NCI-H146 (cell line): Measurements from ENCODE around the gene C16orf46.

Experiments used
- DNase-seq: peaks from one replicate; lab custom pipeline; 2025; lab: John Stamatoyannopoulos, UW

Gene C16orf46

DNA sequence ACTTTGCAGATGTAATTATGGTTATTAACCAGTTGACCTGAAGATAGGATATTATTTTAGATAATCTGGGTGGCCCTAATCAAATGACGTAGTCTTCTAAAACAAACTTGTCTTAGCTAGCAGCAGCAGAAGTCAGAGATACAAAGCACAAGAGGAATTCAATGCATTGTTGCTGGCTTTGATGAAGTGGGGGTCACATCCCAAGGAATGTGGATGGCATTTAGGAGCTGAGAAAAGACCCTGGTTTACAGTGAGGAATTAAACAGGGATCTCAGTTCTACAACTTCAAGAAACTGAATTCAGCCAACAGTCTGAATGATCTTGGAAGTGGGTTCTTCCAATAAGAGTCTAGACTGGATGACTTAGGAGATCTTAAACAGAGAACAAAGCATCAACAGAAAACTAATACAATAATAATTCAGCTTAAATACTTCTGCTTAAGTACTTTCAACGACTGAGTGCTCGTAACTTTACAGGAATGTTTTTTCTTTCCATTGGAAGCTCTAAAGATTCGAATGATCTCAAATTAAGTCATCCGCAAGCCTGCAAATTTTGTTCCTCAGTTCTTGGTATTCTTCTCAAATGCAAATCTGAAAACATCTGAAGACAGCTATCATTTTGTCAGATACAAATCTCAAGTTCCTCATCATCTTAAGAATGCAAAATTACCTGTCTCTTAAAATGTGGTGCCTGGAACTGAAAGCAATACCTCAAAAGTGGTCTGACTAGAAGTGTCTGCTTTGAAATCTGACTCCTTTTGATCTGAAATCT is 3.3 kb downstream of the C16orf46 start:
- DNase-seq: no peak

DNA sequence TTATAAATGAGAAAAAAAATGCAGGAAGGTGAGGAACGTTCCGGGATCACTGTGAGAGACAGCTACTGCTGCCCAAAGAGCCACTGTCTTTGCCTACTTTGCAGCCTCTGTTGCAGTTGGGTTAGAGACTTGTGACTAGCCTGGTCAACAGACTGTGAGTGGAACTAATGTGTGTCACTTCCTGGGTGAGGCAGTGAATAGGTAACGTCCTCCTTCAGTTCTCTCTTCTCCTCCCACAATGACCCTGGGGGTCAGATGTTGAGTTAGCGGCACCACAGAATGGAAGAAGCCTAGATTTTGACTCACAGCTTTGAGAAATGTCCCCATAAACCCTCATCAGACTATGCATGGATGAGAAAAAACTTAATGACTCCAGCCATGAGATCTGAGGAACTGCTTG is 5.2 kb downstream of the C16orf46 start:
- DNase-seq: no peak

DNA sequence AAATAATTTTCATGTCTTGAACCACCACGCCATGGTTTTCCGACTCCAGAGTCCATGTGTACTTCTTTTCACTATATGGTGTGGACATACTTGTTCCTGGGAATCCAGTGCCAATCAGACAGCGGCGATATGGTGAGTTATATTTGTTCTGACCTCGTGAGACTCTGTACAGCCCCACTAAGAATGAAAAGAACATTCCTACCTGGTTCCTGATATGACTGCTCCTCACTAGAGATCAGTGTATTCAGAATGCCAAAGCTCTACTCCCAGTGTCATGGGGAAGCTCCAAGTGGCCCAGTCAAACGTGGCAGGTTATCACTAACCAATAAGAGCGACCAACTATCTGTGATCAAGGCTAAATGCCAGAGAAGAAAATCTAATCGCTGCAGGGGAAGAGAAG is 6.1 kb downstream of the C16orf46 start:
- DNase-seq: no peak

DNA sequence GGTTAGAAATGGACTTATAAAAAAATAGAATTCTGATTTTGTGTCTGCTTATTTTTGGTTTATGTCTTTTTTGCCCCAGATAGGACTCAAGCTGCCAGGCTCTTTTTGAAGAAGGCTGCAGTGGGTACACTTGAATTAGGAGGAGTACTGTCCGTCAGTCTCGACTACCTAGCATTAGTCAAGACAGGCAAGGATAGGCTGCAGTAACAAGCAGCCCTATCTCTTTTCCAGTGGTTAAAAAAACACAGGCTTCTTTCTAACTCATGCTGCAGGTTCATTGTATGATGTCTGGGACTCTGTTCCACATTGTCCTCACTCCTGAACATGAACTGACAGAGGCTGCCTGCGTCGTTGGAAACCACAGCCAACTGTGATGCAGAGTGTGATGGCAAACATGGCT is 8.0 kb downstream of the C16orf46 start:
- no peak for DNase-seq

DNA sequence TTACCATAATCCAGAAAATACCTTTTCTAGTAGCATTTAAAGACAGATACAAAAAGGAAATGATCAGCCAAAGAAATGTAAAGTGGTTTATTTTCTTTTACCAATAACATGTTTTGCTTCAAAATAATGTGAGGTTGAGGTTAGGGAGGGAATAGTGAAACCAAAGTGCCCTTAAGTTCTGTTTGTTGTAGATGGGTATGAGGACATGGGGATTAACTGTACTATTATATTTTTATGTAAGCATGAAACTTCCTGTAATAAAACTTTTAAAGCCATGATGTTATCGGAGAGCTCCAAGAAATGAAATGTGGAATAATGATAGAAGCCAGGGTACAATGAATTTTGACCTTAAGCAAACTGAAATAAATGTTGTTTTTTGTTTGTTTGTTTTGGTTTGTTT is 9.9 kb downstream of the C16orf46 start:
- no peak for DNase-seq

DNA sequence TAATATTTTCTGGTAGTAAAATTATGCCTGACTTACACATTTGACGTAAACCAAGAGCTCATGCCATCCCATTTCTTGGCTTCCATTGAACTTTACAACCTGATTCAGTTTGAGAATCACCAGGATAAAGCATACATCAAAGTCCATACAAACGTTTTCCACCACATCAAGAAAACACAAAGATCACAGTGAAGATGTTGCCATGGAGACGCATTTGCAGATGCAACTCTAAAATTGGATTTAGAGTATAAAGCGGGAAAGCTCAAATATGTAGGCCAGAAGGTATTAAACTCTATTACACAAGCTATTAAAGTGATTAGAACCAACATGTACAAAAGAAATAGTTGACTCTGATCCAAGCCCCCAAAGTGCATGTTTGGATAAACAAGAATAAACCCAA is 10.4 kb downstream of the C16orf46 start:
- DNase-seq: no peak

DNA sequence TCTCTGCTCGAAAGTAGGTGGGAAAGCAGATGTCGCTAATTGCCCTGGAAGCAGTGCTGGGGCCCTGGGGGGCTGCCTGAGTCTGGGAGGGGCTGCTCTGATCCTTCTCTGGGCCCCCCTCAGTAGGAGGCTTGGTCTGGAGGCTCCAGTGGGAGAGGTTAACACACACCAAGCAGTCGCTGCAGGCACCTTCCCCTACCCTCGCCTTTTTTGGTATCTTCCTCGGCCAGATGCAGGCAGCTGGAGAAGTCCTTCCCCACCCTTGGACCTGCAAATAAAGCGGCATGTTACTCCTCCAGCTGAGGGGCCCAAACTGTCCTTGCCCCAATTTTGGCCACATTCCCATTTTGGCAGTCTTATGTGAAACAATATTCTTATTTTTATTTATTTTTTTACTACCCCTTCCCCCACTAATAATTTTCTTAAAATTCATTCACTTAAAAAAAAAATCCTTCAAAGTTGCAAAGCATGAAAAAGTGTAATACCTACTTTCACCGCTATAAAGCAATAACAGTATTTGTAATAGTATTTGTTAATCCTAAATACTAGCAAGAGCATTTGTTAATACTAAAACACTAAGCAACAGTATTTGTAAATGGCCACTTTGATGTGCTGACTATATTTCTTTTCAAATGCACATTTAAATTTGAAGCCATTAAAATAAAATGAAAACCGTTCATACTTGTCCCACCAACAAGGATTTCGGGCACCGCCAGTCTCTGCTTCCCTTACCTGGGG is 15.0 kb downstream of the C16orf46 start:
- DNase-seq: no peak

DNA sequence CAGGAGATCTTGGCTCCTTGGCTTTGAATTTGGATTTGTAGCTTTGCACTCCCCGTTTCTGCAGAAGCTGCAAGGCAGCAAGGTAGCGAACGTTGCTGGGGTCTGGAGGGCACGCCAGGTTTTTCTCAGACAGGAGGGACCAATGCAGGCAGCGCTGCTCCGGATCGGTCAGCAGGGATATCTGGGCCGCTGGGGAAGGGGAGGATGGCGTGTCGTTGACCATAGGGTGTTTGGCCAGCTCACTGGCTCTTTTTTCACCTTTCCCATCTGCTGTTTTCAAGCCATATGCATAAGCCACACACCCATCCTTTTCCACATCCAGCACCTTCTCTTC is 15.8 kb downstream of the C16orf46 start:
- no peak for DNase-seq

DNA sequence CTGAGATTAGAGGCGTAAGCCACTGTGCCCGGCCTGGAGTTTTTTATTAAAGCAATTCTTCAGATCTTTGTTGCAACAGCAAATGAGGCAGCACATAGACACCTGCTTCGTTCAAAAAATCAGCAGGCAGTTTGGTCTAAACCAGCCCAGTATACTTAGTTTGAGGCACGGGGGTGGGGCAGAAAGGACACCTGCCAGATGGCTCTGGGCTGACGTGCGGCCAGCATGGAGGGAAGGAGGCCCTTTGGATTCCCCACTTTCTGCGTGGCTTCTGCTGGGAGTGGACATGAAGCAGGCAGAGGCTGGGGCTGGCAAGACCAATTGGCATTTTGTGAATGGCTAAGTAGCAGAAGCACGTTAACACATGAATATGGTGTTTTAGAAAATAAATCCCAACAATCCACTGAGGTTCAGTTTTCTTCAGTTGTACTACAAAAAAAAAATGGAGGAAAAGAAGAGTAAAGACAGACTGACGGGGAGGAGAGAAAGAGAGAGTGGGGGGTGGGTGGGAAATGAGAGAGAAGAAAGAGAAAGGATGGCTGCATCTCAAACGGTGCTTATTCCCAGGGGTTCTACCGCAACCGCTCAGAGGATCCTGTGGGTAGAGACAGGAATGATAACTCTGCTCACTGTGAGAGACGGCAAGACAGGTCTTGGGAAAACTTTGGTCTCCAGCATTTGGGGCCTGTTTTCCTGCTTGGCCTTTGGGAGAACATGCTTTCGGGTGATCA is 16.3 kb downstream of the C16orf46 start:
- DNase-seq: no peak

DNA sequence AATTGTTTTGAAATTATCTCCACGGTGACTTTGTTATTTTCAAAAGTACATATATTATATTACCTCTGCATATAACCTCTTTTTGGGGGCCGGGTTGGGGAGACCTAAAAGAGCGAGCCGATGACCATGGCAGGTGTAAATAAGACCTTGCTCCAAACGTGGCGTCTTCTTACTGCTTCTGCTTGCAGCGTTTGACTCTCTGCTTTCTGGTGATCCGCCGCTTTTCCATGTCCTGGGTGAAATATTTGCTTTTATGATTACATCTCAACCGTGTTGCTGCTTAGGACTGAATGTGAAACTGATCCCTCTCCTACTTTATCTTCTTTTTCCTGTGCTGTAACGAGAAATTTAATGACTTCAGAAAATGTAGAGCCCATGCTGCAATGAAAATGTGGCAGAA is 23.3 kb downstream of the C16orf46 start:
- DNase-seq: no peak

DNA sequence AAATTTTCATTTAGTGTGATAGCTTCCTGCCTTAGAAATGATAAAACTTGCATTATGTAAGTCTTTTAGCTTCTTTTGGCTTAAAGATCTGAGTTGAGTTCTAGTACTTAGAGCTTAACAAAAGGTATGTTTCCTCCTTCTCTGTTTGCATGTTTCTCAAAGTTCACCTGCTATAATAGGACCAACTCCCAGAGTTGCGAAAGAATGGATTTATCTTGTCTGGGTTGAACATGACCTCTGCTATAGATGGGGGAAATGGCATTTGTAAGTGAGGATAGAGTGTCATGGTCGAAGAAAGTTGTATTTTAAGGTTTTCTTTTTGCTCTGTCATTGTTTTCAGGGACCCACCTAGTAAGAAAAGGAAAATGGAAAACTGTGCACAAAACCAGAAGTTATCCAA is 34.2 kb downstream of the C16orf46 start:
- no peak for DNase-seq

DNA sequence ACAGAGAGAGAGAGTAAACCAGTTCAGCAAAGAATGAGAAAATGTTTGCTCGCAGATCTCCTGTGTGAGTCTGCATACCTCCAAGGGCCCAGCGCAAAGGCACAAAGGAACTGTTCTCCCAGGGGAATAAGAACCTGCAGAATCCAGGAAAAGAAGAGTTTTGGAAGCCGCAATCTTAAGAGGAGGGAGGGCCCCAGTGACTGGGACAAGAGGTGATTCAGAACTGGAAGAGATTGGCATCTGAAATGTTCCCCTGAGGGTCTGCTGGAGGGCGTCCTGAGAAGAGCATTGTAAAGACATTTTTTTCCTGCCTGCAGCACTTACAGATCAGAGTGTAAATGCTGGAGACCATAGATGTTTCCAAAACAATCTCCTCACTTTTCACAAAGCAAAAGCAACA is 35.3 kb downstream of the C16orf46 start:
- DNase-seq: no peak

DNA sequence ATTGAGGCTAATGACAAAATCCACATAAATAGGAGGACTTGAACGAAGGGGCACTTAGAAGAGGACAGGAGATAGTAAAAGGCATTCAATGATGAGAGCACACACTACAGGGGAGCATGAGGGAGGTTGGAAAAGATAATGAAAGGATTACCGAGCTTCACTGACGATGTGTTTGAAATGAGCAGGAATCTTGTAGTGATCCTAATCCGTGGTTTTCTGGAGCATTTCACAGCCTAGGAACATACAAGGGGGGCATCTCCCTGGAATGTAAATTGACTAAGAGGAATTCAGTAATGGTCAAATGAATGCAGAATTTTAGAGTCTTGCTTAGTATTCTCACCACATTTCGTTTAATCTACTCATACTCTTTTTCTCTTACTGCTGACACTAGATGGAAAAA is 36.2 kb downstream of the C16orf46 start:
- DNase-seq: no peak

DNA sequence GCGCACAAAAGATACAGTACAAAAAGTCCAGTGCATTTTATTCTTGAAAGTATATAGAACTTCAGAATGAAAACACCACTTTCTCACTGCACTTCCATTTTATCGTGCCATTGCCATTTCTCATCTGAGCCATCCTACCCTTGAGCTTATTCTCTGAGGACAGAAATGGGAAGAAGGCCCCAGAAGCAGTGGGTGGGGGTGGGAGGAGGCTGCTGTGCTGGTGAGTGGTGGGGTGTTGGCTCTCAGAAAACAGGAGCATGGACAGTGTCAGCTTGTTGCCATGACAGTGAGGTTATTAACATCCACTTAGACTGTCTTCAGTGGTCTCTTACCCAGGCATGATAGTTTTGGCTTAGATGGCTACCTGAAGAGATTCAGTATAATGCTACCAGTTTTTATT is 36.9 kb downstream of the C16orf46 start:
- no peak for DNase-seq

DNA sequence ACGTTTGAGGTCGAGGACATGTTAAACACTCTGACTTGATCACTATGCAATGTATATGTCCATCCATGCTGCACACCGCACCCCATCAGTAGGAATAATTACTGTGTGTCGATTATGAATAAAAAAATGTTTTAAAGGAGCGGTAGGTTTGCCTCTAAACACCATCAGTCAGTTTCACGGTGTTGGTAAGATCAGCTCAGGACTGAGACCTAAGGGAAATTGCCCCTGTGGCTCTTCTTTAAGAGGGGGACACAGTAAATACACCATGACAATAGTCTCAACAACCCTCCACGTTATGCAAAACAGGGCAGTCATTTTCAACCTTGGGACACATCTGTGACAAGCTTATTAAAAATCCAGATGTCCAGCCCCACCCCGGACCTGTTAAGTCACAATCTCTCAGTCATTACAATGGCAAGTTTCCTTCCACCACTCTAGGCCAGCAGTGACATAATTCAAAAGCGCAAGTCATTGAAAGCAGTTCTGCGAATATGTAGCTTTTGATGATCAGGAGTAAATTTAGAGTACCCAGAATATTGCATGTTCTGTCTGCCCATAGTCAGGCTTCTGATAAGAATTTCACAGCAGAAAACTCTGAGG is 40.2 kb downstream of the C16orf46 start:
- no peak for DNase-seq

DNA sequence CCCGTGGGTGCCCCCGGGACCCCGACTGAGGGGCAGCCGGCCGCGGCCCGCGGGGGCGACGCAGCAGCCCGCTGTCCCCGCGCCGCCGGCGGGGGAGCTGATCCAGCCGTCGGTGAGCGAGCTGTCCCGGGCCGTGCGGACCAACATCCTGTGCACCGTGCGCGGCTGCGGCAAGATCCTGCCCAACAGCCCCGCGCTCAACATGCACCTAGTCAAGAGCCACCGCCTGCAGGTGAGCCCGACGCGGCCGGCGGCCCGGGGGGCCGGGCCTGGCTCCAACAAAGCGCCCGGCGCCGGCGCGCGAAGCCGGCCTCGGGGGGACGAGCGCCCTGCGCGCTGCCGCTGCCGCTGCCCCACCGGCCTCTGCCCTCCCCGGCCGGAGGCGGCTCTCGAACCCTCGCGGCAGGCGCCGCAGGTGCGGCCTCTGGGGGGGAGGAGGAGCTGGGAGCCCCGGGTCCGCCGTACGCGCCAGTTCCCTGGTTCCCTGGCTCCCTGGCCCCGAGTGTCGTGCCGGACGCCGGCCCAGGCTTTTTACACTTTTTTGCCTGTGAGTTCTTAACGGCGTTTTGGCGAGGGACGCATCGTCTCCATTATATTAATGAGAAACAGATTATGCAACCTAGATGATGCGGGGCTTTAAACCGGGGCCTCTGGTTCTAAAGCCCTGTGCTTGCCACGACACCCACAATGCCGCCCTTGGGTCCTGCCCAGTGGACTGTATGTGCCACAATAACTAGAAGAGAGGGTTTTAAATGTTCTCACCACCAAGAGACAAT is 40.9 kb downstream of the C16orf46 start:
- peak; percentile 34 for DNase-seq

DNA sequence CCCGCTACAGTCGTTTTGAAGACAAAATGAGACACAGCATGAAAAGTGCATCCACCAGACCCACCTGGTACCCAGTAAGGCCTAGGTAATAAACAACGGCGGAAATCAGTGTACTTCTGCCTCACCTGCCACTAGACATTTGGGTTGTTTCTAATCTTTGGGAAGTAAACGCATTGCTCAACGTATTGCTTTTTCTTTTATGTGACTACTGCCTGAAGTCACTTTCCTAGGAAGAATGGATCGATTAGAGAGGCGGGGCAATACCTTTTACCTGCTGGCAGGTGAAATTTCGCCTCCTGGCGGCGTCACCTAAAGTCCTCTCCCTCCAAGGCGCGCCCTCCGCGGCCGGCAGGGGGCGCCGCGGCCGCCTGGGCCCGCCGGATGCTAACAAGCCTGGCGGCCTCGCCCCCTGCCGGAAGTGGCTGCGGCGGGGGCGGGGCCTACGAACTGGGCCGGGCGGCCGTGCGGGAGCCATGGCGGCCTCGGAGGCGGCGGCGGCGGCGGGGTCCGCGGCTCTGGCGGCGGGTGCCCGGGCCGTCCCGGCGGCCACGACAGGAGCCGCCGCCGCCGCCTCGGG is 41.6 kb downstream of the C16orf46 start, which contains the start of gene ATMIN:
TSS of gene ATMIN (plus strand) at position 445 of the 577 bp plus-strand sequence. CDS start at position 474, 29 bp downstream.
- DNase-seq: peak; percentile 86

DNA sequence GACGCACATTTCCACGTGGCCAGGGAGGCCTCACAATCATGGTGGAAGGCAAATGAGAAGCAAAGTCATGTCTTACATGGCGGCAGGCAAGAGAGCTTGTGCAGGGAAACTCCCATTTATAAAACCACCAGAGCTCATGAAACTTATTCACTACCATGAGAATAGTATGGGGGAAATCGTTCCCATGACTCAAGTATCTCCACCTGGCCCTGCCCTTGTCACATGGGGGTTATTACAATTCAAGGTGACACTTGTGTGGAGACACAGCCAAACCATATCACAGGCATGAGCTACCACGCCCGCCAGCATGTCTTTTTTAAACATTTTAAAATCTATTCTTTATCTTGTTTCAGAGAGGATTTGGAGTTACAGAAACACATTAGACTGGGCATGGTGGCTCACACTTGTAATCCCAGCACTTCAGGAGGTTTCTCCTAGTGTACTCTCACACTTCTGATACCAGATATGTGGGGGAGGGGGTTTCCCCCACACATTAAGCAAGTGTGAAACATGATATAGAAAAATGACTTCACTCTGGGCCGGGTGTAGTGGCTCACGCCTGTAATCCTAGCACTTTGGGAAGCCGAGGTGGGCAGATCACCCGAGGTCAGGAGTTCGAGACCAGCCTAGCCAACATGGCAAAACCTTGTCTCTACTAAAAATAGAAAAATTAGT is 47.0 kb downstream of the C16orf46 start:
- no peak for DNase-seq

DNA sequence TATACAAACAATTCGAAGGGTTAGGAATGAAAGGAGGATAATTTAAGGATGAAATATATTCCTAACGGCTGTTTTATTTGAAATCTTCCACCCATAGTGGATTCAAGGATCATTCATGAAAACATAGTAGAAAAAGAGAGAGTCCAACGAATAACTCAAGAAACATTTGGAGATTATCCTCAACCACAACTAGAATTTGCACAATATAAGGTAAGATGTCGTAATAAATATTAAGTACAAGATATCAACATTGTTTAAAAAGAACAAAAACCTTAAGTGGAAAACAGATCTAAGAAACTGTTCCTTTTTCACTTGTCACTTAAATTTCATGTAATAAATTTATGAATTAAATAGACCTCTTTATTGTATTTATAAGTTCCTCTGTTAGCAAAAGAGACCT is 50.6 kb downstream of the C16orf46 start:
- no peak for DNase-seq

DNA sequence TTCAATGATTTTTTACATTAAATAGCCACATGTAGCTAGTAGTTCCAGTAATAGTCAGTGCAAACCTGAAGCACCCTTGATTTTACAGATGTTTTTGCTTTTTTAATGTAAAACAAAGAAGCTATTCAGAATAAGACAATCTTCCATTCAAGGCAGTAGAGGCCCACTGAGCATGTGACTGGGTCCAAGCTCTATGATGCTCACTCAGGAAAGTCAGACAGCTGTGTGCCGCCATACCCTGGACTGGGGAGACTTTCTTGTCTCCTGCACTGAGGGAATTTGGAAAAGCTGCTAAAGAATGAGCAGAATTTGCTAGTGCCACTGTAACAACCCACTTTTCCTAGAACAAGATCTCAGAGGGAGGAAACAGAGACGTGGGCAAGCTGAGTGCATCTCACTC is 58.5 kb downstream of the C16orf46 start:
- DNase-seq: no peak

DNA sequence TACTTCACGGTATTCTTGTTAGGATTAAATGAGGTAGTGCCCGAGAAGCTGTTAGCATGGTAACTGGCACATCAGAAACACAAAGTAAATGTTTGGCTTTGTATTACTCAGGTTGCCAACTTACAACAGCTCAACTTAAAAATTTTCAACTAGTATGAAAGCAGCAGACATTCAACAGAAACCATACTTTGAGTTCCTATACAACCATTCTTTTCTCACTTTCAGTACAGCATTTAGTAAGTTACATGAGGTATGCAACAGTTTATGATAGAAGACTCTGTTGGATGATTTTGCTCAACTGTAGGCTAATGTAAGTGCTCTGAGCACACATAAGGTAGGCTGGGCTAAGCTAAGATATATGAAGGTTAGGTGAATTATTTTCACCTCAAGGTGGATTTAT is 62.4 kb downstream of the C16orf46 start:
- no peak for DNase-seq
